SK-N-SH treated with all-trans-retinoic acid at 6 μM for 48 hours (cell line): ENCODE results near the gene MAPK4.

Experiments used
- ATAC-seq: fragments of 200-7000 bp; cut with Tn5 transposase; 3 replicates; pipeline ENCODE4 v1.9.1; 2020; ENCODE audit warnings: mild to moderate bottlenecking, moderate library complexity
- ARNTL ChIP-seq: fragments of 450-650 bp; formaldehyde crosslinking; IDR thresholded peaks from 2 replicates; pipeline ENCODE4 v1.5.0; 2020; ENCODE audit warnings: low read depth, mild to moderate bottlenecking, moderate library complexity, borderline replicate concordance
- BACH2 ChIP-seq: fragments of 250-450 bp; sonication (Bioruptor Pico); IDR thresholded peaks from 2 replicates; pipeline ENCODE4 v1.9.0; 2021; ENCODE audit warnings: mild to moderate bottlenecking, borderline replicate concordance
- CREB5 ChIP-seq: fragments of 250-450 bp; sonication (Bioruptor Pico); IDR thresholded peaks from 2 replicates; pipeline ENCODE4 v1.5.1; 2020; ENCODE audit warnings: low read depth, mild to moderate bottlenecking, moderate library complexity
- CSDC2 ChIP-seq: fragments of 250-450 bp; sonication (Bioruptor Pico); IDR thresholded peaks from 2 replicates; pipeline ENCODE4 v1.5.0; 2020; ENCODE audit warnings: mild to moderate bottlenecking, moderate library complexity
- CSRNP3 ChIP-seq: fragments of 250-450 bp; sonication (Bioruptor Pico); IDR thresholded peaks from 2 replicates; pipeline ENCODE4 v1.5.1; 2021; ENCODE audit warnings: mild to moderate bottlenecking, moderate library complexity
- ESRRG ChIP-seq: fragments of 250-450 bp; sonication (Bioruptor Pico); IDR thresholded peaks from 2 replicates; pipeline ENCODE4 v1.6.1; 2021; ENCODE audit warnings: mild to moderate bottlenecking
- GLIS3 ChIP-seq: fragments of 250-450 bp; sonication (Bioruptor Pico); IDR thresholded peaks from 2 replicates; pipeline ENCODE4 v1.5.0; 2020; ENCODE audit warnings: mild to moderate bottlenecking, moderate library complexity
- ISL1 ChIP-seq: fragments of 250-450 bp; sonication (Bioruptor Pico); IDR thresholded peaks from 2 replicates; pipeline ENCODE4 v2.1.2; 2022; ENCODE audit warnings: mild to moderate bottlenecking, moderate library complexity
- OSR1 ChIP-seq: fragments of 250-450 bp; sonication (Bioruptor Pico); IDR thresholded peaks from 2 replicates; pipeline ENCODE4 v1.8.0; 2022; ENCODE audit warnings: moderate library complexity, mild to moderate bottlenecking, inconsistent platforms
- PATZ1 ChIP-seq: fragments of 250-450 bp; sonication (Bioruptor Pico); IDR thresholded peaks from 2 replicates; pipeline ENCODE4 v1.8.0; 2020; ENCODE audit warnings: mild to moderate bottlenecking, moderate library complexity, borderline replicate concordance
- POU6F1 ChIP-seq: fragments of 250-450 bp; sonication (Bioruptor Pico); IDR thresholded peaks from 2 replicates; pipeline ENCODE4 v1.8.0; 2021; ENCODE audit warnings: low read depth, mild to moderate bottlenecking, moderate library complexity, borderline replicate concordance
- PPARA ChIP-seq: fragments of 250-450 bp; sonication (Bioruptor Pico); IDR thresholded peaks from 2 replicates; pipeline ENCODE4 v1.5.0; 2020; ENCODE audit warnings: mild to moderate bottlenecking, borderline replicate concordance
- SNAI2 ChIP-seq: fragments of 250-450 bp; sonication (Bioruptor Pico); IDR thresholded peaks from 2 replicates; pipeline ENCODE4 v1.5.0; 2020; ENCODE audit warnings: mild to moderate bottlenecking, moderate library complexity
- TCF4 ChIP-seq: fragments of 250-450 bp; sonication (Bioruptor Pico); IDR thresholded peaks from 2 replicates; pipeline ENCODE4 v1.8.0; 2021; ENCODE audit warnings: mild to moderate bottlenecking, moderate library complexity, borderline replicate concordance
- TOX ChIP-seq: fragments of 250-450 bp; sonication (Bioruptor Pico); IDR thresholded peaks from 2 replicates; pipeline ENCODE4 v1.8.0; 2021; ENCODE audit warnings: mild to moderate bottlenecking, moderate library complexity, borderline replicate concordance
- TSHZ2 ChIP-seq: fragments of 250-450 bp; sonication (Bioruptor Pico); IDR thresholded peaks from 2 replicates; pipeline ENCODE4 v1.5.0; 2020; ENCODE audit warnings: mild to moderate bottlenecking, moderate library complexity
- ZNF565 ChIP-seq: fragments of 450-650 bp; formaldehyde crosslinking; conservative IDR thresholded peaks from 2 replicates; pipeline ENCODE4 v1.5.0; 2020; ENCODE audit warnings: low read depth, mild to moderate bottlenecking, moderate library complexity
- ZNF70 ChIP-seq: fragments of 450-650 bp; formaldehyde crosslinking; IDR thresholded peaks from 2 replicates; pipeline ENCODE4 v1.5.0; 2020; ENCODE audit warnings: mild to moderate bottlenecking, moderate library complexity
- ZNF8 ChIP-seq: fragments of 450-650 bp; formaldehyde crosslinking; IDR thresholded peaks from 2 replicates; pipeline ENCODE4 v1.5.0; 2020; ENCODE audit warnings: mild to moderate bottlenecking, moderate library complexity

Gene MAPK4

GRCh38 chr18:50727721-50728471 is 168.0 kb downstream of the MAPK4 start:
- TF ChIP-seq CSDC2 (CRISPR knock-in tag), result no peak
- TF ChIP-seq ARNTL (CRISPR knock-in tag), result no peak
- no peak for TF ChIP-seq TCF4 (CRISPR knock-in tag)
- no peak for TF ChIP-seq SNAI2 (CRISPR knock-in tag)
- TF ChIP-seq PPARA (CRISPR knock-in tag), result no peak
- no peak for TF ChIP-seq BACH2 (CRISPR knock-in tag)
- TF ChIP-seq ESRRG (CRISPR knock-in tag), result no peak
- no peak for TF ChIP-seq GLIS3 (CRISPR knock-in tag)
- no peak for ATAC-seq

- TF ChIP-seq ZNF565 (CRISPR knock-in tag), result no peak
- no peak for TF ChIP-seq ZNF70 (CRISPR knock-in tag)
- TF ChIP-seq SNAI2 (CRISPR knock-in tag), result no peak
- TF ChIP-seq ISL1, result no peak
- no peak for TF ChIP-seq POU6F1 (CRISPR knock-in tag)
- no peak for TF ChIP-seq CREB5 (CRISPR knock-in tag)
- no peak for TF ChIP-seq PATZ1
- TF ChIP-seq PPARA (CRISPR knock-in tag), result no peak
- ATAC-seq, result no peak
These were observed 169.5 kb downstream of the MAPK4 start for GRCh38 chr18:50729376-50729775.

GRCh38 chr18:50729986-50730385 is 170.1 kb downstream of the MAPK4 start:
- ATAC-seq, result no peak
- no peak for TF ChIP-seq SNAI2 (CRISPR knock-in tag)
- TF ChIP-seq, all 23 proteins: peak for 0

GRCh38 chr18:50734342-50734741 is 174.5 kb downstream of the MAPK4 start:
- TF ChIP-seq TOX (CRISPR knock-in tag) (no peak), PPARA (CRISPR knock-in tag) (no peak)
- no peak for ATAC-seq

- TF ChIP-seq SNAI2 (CRISPR knock-in tag) (no peak), TSHZ2 (CRISPR knock-in tag) (no peak), ESRRG (CRISPR knock-in tag) (no peak), ARNTL (CRISPR knock-in tag) (no peak), POU6F1 (CRISPR knock-in tag) (no peak), CSRNP3 (no peak), TOX (CRISPR knock-in tag) (no peak), CSDC2 (CRISPR knock-in tag) (no peak), ZNF70 (CRISPR knock-in tag) (no peak), BACH2 (CRISPR knock-in tag) (no peak), ZNF565 (CRISPR knock-in tag) (no peak), ZNF8 (no peak), OSR1 (no peak), TCF4 (CRISPR knock-in tag) (no peak)
- TF ChIP-seq, all 23 proteins: peak for 0
- no peak for ATAC-seq
These were observed 175.0 kb downstream of the MAPK4 start for GRCh38 chr18:50734886-50735285.
